H9 (cell line): ENCODE results near the gene AIMP2. TPM values are rescaled to one million over a fixed set of nuclear protein-coding genes. Genes with fewer than 3 reads are reported as not detected.
"Not testable (repeated sequence)": the region's sequence is repeated elsewhere in the genome, so short reads cannot be mapped to it uniquely, and the experiment has no call there.

Source experiments
- DNase-seq: peaks from one replicate; pipeline ENCODE4 v3.0.0-alpha.2; 2017
- H2AFZ ChIP-seq: one replicate; pipeline ENCODE4 v1.6.1; 2013; ENCODE audit warnings: mild to moderate bottlenecking, low read length, control low read depth, moderate library complexity
- H2AK5ac ChIP-seq: 2 replicates; pipeline ENCODE4 v1.6.1; 2013; ENCODE audit warnings: low read length, control low read depth, mixed read lengths; ENCODE audit not compliant: insufficient read length
- H2BK120ac ChIP-seq: one replicate; pipeline ENCODE4 v1.6.1; 2013; ENCODE audit warnings: low read depth, mild to moderate bottlenecking, low read length, control low read depth, inconsistent platforms; ENCODE audit not compliant: poor library complexity, severe bottlenecking
- H2BK12ac ChIP-seq: 2 replicates; pipeline ENCODE4 v1.6.1; 2013; ENCODE audit warnings: low read length, control low read depth, mixed read lengths, low read depth; ENCODE audit not compliant: insufficient read length
- H2BK15ac ChIP-seq: 2 replicates; pipeline ENCODE4 v1.6.1; 2013; ENCODE audit warnings: low read depth, low read length, control low read depth
- H2BK20ac ChIP-seq: one replicate; pipeline ENCODE4 v1.6.1; 2013; ENCODE audit warnings: low read depth, mild to moderate bottlenecking, low read length, control low read depth, inconsistent platforms; ENCODE audit not compliant: poor library complexity, severe bottlenecking
- H2BK5ac ChIP-seq: 2 replicates; pipeline ENCODE4 v1.6.1; 2013; ENCODE audit warnings: low read length, control low read depth, mixed read lengths; ENCODE audit not compliant: insufficient read length
- H3K14ac ChIP-seq: 2 replicates; pipeline ENCODE4 v1.6.1; 2013; ENCODE audit warnings: low read length, control low read depth; ENCODE audit not compliant: insufficient read depth
- H3K18ac ChIP-seq: 2 replicates; pipeline ENCODE4 v1.6.1; 2013; ENCODE audit warnings: low read depth, mild to moderate bottlenecking, mixed read lengths, low read length, control low read depth; ENCODE audit not compliant: insufficient read length
- H3K23ac ChIP-seq: 2 replicates; pipeline ENCODE4 v1.6.1; 2013; ENCODE audit warnings: low read length, control low read depth, mixed read lengths, low read depth; ENCODE audit not compliant: insufficient read length
- H3K23me2 ChIP-seq: 2 replicates; pipeline ENCODE4 v1.6.1; 2013; ENCODE audit warnings: low read depth, mild to moderate bottlenecking, mixed read lengths, low read length, control low read depth; ENCODE audit not compliant: insufficient read length, poor library complexity, severe bottlenecking
- H3K27ac ChIP-seq: 2 replicates; pipeline ENCODE4 v1.5.1; 2013; ENCODE audit warnings: low read length, control low read depth, mixed read lengths, low read depth; ENCODE audit not compliant: insufficient read length
- H3K27me3 ChIP-seq: 2 replicates; pipeline ENCODE4 v1.6.1; 2013; ENCODE audit warnings: low read length, control low read depth, inconsistent platforms; ENCODE audit not compliant: insufficient read depth
- H3K4ac ChIP-seq: 2 replicates; pipeline ENCODE4 v1.6.1; 2013; ENCODE audit warnings: low read depth, mild to moderate bottlenecking, control low read depth, inconsistent platforms, low read length, moderate library complexity
- H3K4me1 ChIP-seq: 2 replicates; pipeline ENCODE4 v1.6.1; 2013; ENCODE audit warnings: low read length, control low read depth, inconsistent platforms; ENCODE audit not compliant: insufficient read depth
- H3K4me2 ChIP-seq: 2 replicates; pipeline ENCODE4 v1.6.1; 2013; ENCODE audit warnings: low read length, control low read depth, mixed read lengths; ENCODE audit not compliant: insufficient read length, insufficient read depth
- H3K56ac ChIP-seq: 2 replicates; pipeline ENCODE4 v1.6.1; 2013; ENCODE audit warnings: low read depth, mild to moderate bottlenecking, mixed read lengths, low read length, control low read depth; ENCODE audit not compliant: insufficient read length
- H3K79me1 ChIP-seq: 2 replicates; pipeline ENCODE4 v1.6.1; 2013; ENCODE audit warnings: low read depth, mild to moderate bottlenecking, moderate library complexity, low read length, control low read depth, inconsistent platforms; ENCODE audit not compliant: insufficient read depth, poor library complexity, severe bottlenecking
- H3K79me2 ChIP-seq: 2 replicates; pipeline ENCODE4 v1.6.1; 2013; ENCODE audit warnings: low read length, control low read depth, inconsistent platforms; ENCODE audit not compliant: insufficient read depth
- H3K9ac ChIP-seq: 2 replicates; pipeline ENCODE4 v1.6.1; 2013; ENCODE audit warnings: low read length, control low read depth, mixed read lengths; ENCODE audit not compliant: insufficient read length; ENCODE audit errors: extremely low read depth
- H3K9me3 ChIP-seq: one replicate; pipeline ENCODE4 v1.6.1; 2013; ENCODE audit warnings: low read depth, low read length, inconsistent platforms; ENCODE audit not compliant: control insufficient read depth
- H3T11ph ChIP-seq: one replicate; pipeline ENCODE4 v1.6.1; 2013; ENCODE audit warnings: mild to moderate bottlenecking, low read length, control low read depth, inconsistent platforms
- H4K20me1 ChIP-seq: one replicate; pipeline ENCODE4 v1.6.1; 2013; ENCODE audit not compliant: control insufficient read depth, insufficient read length, insufficient read depth
- H4K5ac ChIP-seq: 2 replicates; pipeline ENCODE4 v1.6.1; 2013; ENCODE audit warnings: low read depth, mild to moderate bottlenecking, mixed read lengths, low read length, control low read depth; ENCODE audit not compliant: insufficient read length
- H4K8ac ChIP-seq: replicated peaks from 2 replicates; pipeline ENCODE4 v1.6.1; 2013; ENCODE audit warnings: low read length, control low read depth, mixed read lengths, low read depth; ENCODE audit not compliant: insufficient read length
- H4K91ac ChIP-seq: 2 replicates; pipeline ENCODE4 v1.6.1; 2013; ENCODE audit warnings: low read depth, mild to moderate bottlenecking, moderate library complexity, mixed read lengths, low read length, control low read depth; ENCODE audit not compliant: insufficient read length
- H3K27ac Mint-ChIP-seq, 3 experiments: 2 replicates in 2 of 3; 3 replicates in 1 of 3; pipeline ENCODE4 v1.8.0; 2020 to 2021; ENCODE audit warnings: mixed read lengths in 3 of 3, mild to moderate bottlenecking in 1 of 3, moderate library complexity in 1 of 3
- H3K27me3 Mint-ChIP-seq: 2 replicates; pipeline ENCODE4 v1.8.0; 2021; ENCODE audit warnings: low read depth, mild to moderate bottlenecking, moderate library complexity, mixed read lengths
- H3K36me3 Mint-ChIP-seq, 3 experiments: 2 replicates in 2 of 3; 3 replicates in 1 of 3; pipeline ENCODE4 v1.8.0; 2020 to 2021; ENCODE audit warnings: low read depth in 3 of 3, mixed read lengths in 3 of 3; ENCODE audit not compliant: insufficient read depth in 1 of 3
- H3K4me1 Mint-ChIP-seq, 2 experiments: 2 replicates each; pipeline ENCODE4 v1.8.0; 2020; ENCODE audit warnings: mixed read lengths in 2 of 2
- H3K4me3 Mint-ChIP-seq, 2 experiments: 2 replicates in 1 of 2; 3 replicates in 1 of 2; pipeline ENCODE4 v1.8.0; 2020 to 2021; ENCODE audit warnings: mild to moderate bottlenecking in 2 of 2, mixed read lengths in 2 of 2, moderate library complexity in 1 of 2
- H3K9me3 Mint-ChIP-seq, 2 experiments: 2 replicates in 1 of 2; 3 replicates in 1 of 2; pipeline ENCODE4 v1.8.0; 2020; ENCODE audit warnings: mild to moderate bottlenecking in 2 of 2, mixed read lengths in 2 of 2, moderate library complexity in 1 of 2
- WGBS: extraction: QIAGEN DNeasy Blood & Tissue Kit; methylation state at CpG from one replicate; pipeline ENCODE4 v1.1.7; 2013; ENCODE audit warnings: missing lambda C conversion rate, low lambda C conversion rate, mixed read lengths; ENCODE audit not compliant: insufficient read length; ENCODE audit errors: extremely low coverage; 5-methylcytosine and 5-hydroxymethylcytosine counted together
- total RNA-seq: library from RNA; stranded (reverse); gene quantifications from 2 replicates; pipeline ENCODE4 v1.2.1, GENCODE V29; 2021
- TF ChIP-seq, protein P1 (sequence below): fragments of 200-600 bp; sonication (generic); conservative IDR thresholded peaks from 3 replicates; pipeline ENCODE4 v1.8.0; 2021; ENCODE audit warnings: antibody characterized with exemption, mild to moderate bottlenecking

AIMP2 gene
- total RNA-seq, 1 experiment from 2014 or later, result 78.2 TPM

DNA sequence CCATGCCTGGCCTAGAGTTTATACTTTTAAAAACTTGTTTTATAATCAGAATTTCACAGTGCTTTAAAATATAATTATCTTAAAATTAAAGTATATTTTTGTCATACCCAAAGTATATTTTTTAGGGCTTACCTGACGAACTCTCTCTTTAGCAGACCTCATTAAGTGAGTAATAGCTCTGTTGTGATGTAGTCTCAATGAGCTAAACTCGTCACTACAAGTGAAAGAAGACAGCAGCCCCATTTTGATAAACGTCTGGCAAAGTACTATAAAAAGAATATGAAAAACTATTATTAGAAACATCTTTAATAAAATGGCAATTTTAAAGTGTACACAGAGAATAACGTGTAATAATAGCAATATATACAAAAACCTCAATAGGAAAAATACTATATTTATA is 40.7 kb downstream of the AIMP2 start:
- Histone ChIP-seq H4K5ac (no peak overlapping the region), H2BK5ac (no peak overlapping the region), H2BK120ac (no peak overlapping the region), H4K91ac (no peak overlapping the region), H2AK5ac (no peak overlapping the region), H3K27ac (no peak overlapping the region), H4K8ac (no peak overlapping the region), H3K4me1 (no peaks in the 10 kb centered on the region), H3K18ac (no peak overlapping the region), H3K27me3 (no peaks in the 10 kb centered on the region), H3K23ac (no peak overlapping the region), H2BK15ac (no peak overlapping the region), H3K9me3 (no peaks in the 10 kb centered on the region), H3K4me2 (no peak overlapping the region), H3K14ac (no peak overlapping the region), H2AFZ (no peak overlapping the region), H2BK20ac (no peak overlapping the region), H3K79me1 (no peaks in the 10 kb centered on the region), H3K56ac (no peak overlapping the region), H3T11ph (no peak overlapping the region), H3K23me2 (no peaks in the 10 kb centered on the region), H4K20me1 (no peaks in the 10 kb centered on the region), H2BK12ac (no peak overlapping the region), H3K4ac (no peak overlapping the region), H3K9ac (no peak overlapping the region), H3K79me2 (no peaks in the 10 kb centered on the region; the same call in 1 of the 2 replicates)
- Mint-ChIP-seq H3K36me3 (peaks cover 23 to 55% (median 50%) of the 10 kb centered on the region in 3 experiments; a peak in 6 of 7 replicates), H3K4me3 (no peak overlapping the region), H3K4me1 (no peaks in the 10 kb centered on the region), H3K27me3 (no peaks in the 10 kb centered on the region), H3K9me3 (no peaks in the 10 kb centered on the region), H3K27ac (no peak overlapping the region)
- TF ChIP-seq, protein P1, sequence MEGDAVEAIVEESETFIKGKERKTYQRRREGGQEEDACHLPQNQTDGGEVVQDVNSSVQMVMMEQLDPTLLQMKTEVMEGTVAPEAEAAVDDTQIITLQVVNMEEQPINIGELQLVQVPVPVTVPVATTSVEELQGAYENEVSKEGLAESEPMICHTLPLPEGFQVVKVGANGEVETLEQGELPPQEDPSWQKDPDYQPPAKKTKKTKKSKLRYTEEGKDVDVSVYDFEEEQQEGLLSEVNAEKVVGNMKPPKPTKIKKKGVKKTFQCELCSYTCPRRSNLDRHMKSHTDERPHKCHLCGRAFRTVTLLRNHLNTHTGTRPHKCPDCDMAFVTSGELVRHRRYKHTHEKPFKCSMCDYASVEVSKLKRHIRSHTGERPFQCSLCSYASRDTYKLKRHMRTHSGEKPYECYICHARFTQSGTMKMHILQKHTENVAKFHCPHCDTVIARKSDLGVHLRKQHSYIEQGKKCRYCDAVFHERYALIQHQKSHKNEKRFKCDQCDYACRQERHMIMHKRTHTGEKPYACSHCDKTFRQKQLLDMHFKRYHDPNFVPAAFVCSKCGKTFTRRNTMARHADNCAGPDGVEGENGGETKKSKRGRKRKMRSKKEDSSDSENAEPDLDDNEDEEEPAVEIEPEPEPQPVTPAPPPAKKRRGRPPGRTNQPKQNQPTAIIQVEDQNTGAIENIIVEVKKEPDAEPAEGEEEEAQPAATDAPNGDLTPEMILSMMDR, result no peak
- no CpG with 5 or more reads among the region's 4 CpGs for WGBS
- DNase-seq, result no peak

GRCh38 chr7:6051185-6051584 is 42.1 kb downstream of the AIMP2 start:
- not testable (repeated sequence) for H2AK5ac ChIP-seq, H3K4me1 Mint-ChIP-seq

More at GRCh38 chr7:6051185-6051584, 42.1 kb downstream of the AIMP2 start:
- H3K4me2 ChIP-seq, H2BK12ac ChIP-seq, H2BK20ac ChIP-seq, H2BK120ac ChIP-seq, H3K79me1 ChIP-seq, H3K23me2 ChIP-seq, H3K56ac ChIP-seq, H4K8ac ChIP-seq, H4K91ac ChIP-seq, H2BK5ac ChIP-seq, H3K27me3 ChIP-seq, H3K9me3 ChIP-seq, H3K4me1 ChIP-seq, DNase-seq, H3K18ac ChIP-seq, H3K79me2 ChIP-seq, H3K4me3 Mint-ChIP-seq, H4K5ac ChIP-seq, H3K9ac ChIP-seq, H3T11ph ChIP-seq, H2BK15ac ChIP-seq, H3K23ac ChIP-seq, H3K14ac ChIP-seq, H4K20me1 ChIP-seq, H3K9me3 Mint-ChIP-seq, H3K27me3 Mint-ChIP-seq, H3K27ac ChIP-seq, H3K4ac ChIP-seq, H2AFZ ChIP-seq: not testable (repeated sequence)
- no CpG with 5 or more reads among the region's 9 CpGs for WGBS
- H3K27ac Mint-ChIP-seq, result peak overlapping the region in 1 of 3 experiments; percentile 86; a peak in 1 of 7 replicates
- peaks cover 21 to 49% (median 47%) of the 10 kb centered on the region in 3 experiments; a peak in 6 of 7 replicates for H3K36me3 Mint-ChIP-seq
